GM12878 (cell line): ENCODE measurements around the gene NTF3. TPM values are rescaled to one million over a fixed set of nuclear protein-coding genes. Genes with fewer than 3 reads are reported as not detected.

Source experiments
- ATAC-seq: fragments of 200-7000 bp; cut with Tn5 transposase; 3 replicates; pipeline ENCODE4 v1.9.1; 2020; ENCODE audit warnings: mild to moderate bottlenecking, moderate library complexity
- BruUV-seq: library from RNA; stranded (reverse); fragments of 400-500 nt; replicated peaks from 2 replicates; lab custom pipeline; 2021; lab: Mats Ljungman, UMichigan
- CTCF ChIA-PET: fragments of 300-600 bp; sonication (Branson Sonifier 250); formaldehyde crosslinking; extraction: SDS; loops from one replicate; lab custom pipeline; 2021; ENCODE audit warnings: inconsistent platforms; lab: Yijun Ruan, JAX
- POLR2A ChIA-PET: fragments of 350-600 bp; formaldehyde crosslinking; extraction: SDS; loops from one replicate; lab custom pipeline; 2021; ENCODE audit warnings: inconsistent platforms; lab: Charles Lee
- RAD21 ChIA-PET: fragments of 300-600 bp; sonication (Branson Sonifier 250); formaldehyde crosslinking; loops from one replicate; lab custom pipeline; 2023; ENCODE audit warnings: antibody characterized with exemption; ENCODE audit not compliant: unreplicated experiment; lab: Charles Lee
- SMC1A ChIA-PET: fragments of 300-600 bp; sonication (Branson Sonifier 250); formaldehyde crosslinking; loops from one replicate; lab custom pipeline; 2023; ENCODE audit not compliant: unreplicated experiment, uncharacterized antibody; lab: Charles Lee
- DNase-seq: peaks from one replicate; pipeline ENCODE4 v3.0.0-alpha.2; 2011; ENCODE audit warnings: low read depth, low spot score
- FAIRE-seq: peaks from 3 replicates; lab custom pipeline; 2011; peaks lifted over from hg19 to GRCh38; lab: Jason Lieb, UNC
- H2AFZ ChIP-seq: 2 replicates; pipeline ENCODE4 v1.6.0; 2011; ENCODE audit warnings: low read depth, low read length, control low read depth; ENCODE audit not compliant: control insufficient read depth
- H3K27ac ChIP-seq: 2 replicates; pipeline ENCODE4 v1.5.1; 2011; ENCODE audit warnings: control low read depth; ENCODE audit not compliant: control insufficient read depth, insufficient read depth
- H3K27me3 ChIP-seq, 2 experiments: replicated peaks in 1 of 2; 2 replicates each; pipeline versions ENCODE4 v1.6.0 to v1.6.1; 2011; ENCODE audit warnings: low read length in 1 of 2; ENCODE audit not compliant: control insufficient read depth in 2 of 2, insufficient read depth in 2 of 2
- H3K36me3 ChIP-seq, 2 experiments: 2 replicates each; pipeline ENCODE4 v1.5.1; 2011; ENCODE audit warnings: low read length in 1 of 2; ENCODE audit not compliant: control insufficient read depth in 2 of 2, insufficient read depth in 2 of 2
- H3K4me1 ChIP-seq: 2 replicates; pipeline ENCODE4 v1.6.1; 2011; ENCODE audit warnings: mild to moderate bottlenecking, low read length, moderate library complexity, mixed read lengths; ENCODE audit not compliant: control insufficient read depth, insufficient read depth
- H3K4me2 ChIP-seq: 2 replicates; pipeline ENCODE4 v1.6.0; 2011; ENCODE audit warnings: control low read depth; ENCODE audit not compliant: control insufficient read depth, insufficient read depth
- H3K4me3 ChIP-seq: fragments of 200-600 bp; sonication (generic); 2 replicates; pipeline ENCODE4 v1.5.1; 2016
- H3K79me2 ChIP-seq: 2 replicates; pipeline ENCODE4 v1.6.0; 2011; ENCODE audit warnings: low read length; ENCODE audit not compliant: control insufficient read depth, insufficient read depth
- H3K9ac ChIP-seq: 2 replicates; pipeline ENCODE4 v1.8.0; 2011; ENCODE audit warnings: low read length, control low read depth, mixed read lengths; ENCODE audit not compliant: control insufficient read depth, insufficient read depth
- H3K9me3 ChIP-seq: replicated peaks from 3 replicates; pipeline ENCODE4 v1.5.1; 2011; ENCODE audit warnings: mild to moderate bottlenecking, low read length; ENCODE audit not compliant: control insufficient read depth, insufficient read depth
- H4K20me1 ChIP-seq: 2 replicates; pipeline ENCODE4 v1.6.0; 2011; ENCODE audit not compliant: control insufficient read depth, insufficient read depth
- ASH2L ChIP-seq: fragments of 300-600, 200-600 bp; sonication (generic); IDR thresholded peaks from 2 replicates; pipeline ENCODE4 v1.6.1; 2017; ENCODE audit warnings: low read depth, mild to moderate bottlenecking, borderline replicate concordance
- CHD1 ChIP-seq: IDR thresholded peaks from 2 replicates; pipeline ENCODE4 v1.6.1; 2012; ENCODE audit warnings: low read depth, low read length, improper control_type of control experiment
- EP300 ChIP-seq, 2 experiments: fragments of 150-350 bp in 1 of 2; IDR thresholded peaks; 2 replicates each; pipeline ENCODE4 v1.6.1; 2011 to 2012; ENCODE audit warnings: low read depth in 2 of 2, low read length in 2 of 2, borderline replicate concordance in 1 of 2, improper control_type of control experiment in 1 of 2, inconsistent platforms in 1 of 2; ENCODE audit not compliant: control insufficient read depth in 1 of 2
- ETV6 ChIP-seq, 2 experiments: fragments of 450-650 bp in 1 of 2; IDR thresholded peaks in 1 of 2; conservative IDR thresholded peaks in 1 of 2; 2 replicates each; pipeline ENCODE4 v1.6.1; 2014; ENCODE audit warnings: antibody characterized with exemption in 1 of 2, borderline replicate concordance in 1 of 2, low read depth in 1 of 2, mild to moderate bottlenecking in 1 of 2, moderate library complexity in 1 of 2
- NFYB ChIP-seq: IDR thresholded peaks from 2 replicates; pipeline ENCODE4 v1.6.1; 2011; ENCODE audit warnings: low read depth, mild to moderate bottlenecking, low read length, improper control_type of control experiment, moderate library complexity; ENCODE audit not compliant: insufficient read depth
- NR2C1 ChIP-seq: fragments of 450-650 bp; IDR thresholded peaks from 2 replicates; pipeline ENCODE4 v1.6.1; 2017; ENCODE audit warnings: antibody characterized with exemption, mild to moderate bottlenecking, moderate library complexity
- PAX8 ChIP-seq: fragments of 450-650 bp; IDR thresholded peaks from 2 replicates; pipeline ENCODE4 v1.6.1; 2017; ENCODE audit warnings: mild to moderate bottlenecking, moderate library complexity
- POLR2AphosphoS2 ChIP-seq: IDR thresholded peaks from 2 replicates; pipeline ENCODE4 v1.6.1; 2011; ENCODE audit warnings: low read depth, mild to moderate bottlenecking, low read length, improper control_type of control experiment, moderate library complexity
- RAD21 ChIP-seq: IDR thresholded peaks from 2 replicates; pipeline ENCODE4 v1.6.1; 2011; ENCODE audit warnings: mild to moderate bottlenecking, low read depth, low read length, moderate library complexity; ENCODE audit not compliant: insufficient read depth
- RBBP5 ChIP-seq: fragments of 200-600 bp; sonication (generic); conservative IDR thresholded peaks from 2 replicates; pipeline ENCODE4 v1.6.1; 2016
- SREBF1 ChIP-seq: IDR thresholded peaks from 2 replicates; pipeline ENCODE4 v1.6.1; 2012; ENCODE audit warnings: mild to moderate bottlenecking, low read length
- STAT3 ChIP-seq: IDR thresholded peaks from 2 replicates; pipeline ENCODE4 v1.6.1; 2011; ENCODE audit warnings: low read depth, low read length, improper control_type of control experiment
- TCF12 ChIP-seq: IDR thresholded peaks from 2 replicates; pipeline ENCODE4 v1.6.1; 2011; ENCODE audit warnings: low read depth, mild to moderate bottlenecking, low read length
- WRNIP1 ChIP-seq: IDR thresholded peaks from 2 replicates; pipeline ENCODE4 v1.6.1; 2011; ENCODE audit warnings: low read depth, low read length, improper control_type of control experiment, borderline replicate concordance
- WGBS: methylation state at CpG from one replicate; pipeline ENCODE4 v1.1.6; 2016; ENCODE audit warnings: low lambda C conversion rate; ENCODE audit not compliant: insufficient replicate concordance, insufficient coverage; ENCODE audit errors: missing lambda C conversion rate; 5-methylcytosine and 5-hydroxymethylcytosine counted together
- in situ Hi-C: fragments of 300-500 bp; cut with MboI; formaldehyde crosslinking; loops from 9 replicates; pipeline ENCODE4 v1.14.3; 2018; ENCODE audit warnings: mixed read lengths
- intact Hi-C: fragments of 100-400 bp; cut with micrococcal nuclease; formaldehyde crosslinking; loops from one replicate; pipeline ENCODE4 v1.14.2; 2022; ENCODE audit not compliant: unreplicated experiment
- polyA plus RNA-seq, 11 experiments: library from polyadenylated mRNA; depleted of rRNA in 4 of 11; unstranded in 6 of 11; stranded (reverse) in 5 of 11; fragments of >200 nt; fragmentation: Nextera tagmentation in 4 of 11; fragmentation: Illumina TruSeq in 1 of 11; extraction: Ambion mirVana in 4 of 11; extraction: Trizol in 1 of 11; gene quantifications; 1 replicate in 1 of 11; 2 replicates in 10 of 11; pipeline versions ENCODE4 v1.2.1 to v1.2.3, GENCODE V29; 2011 to 2016; ENCODE audit warnings: inconsistent platforms in 2 of 11, missing spikeins in 2 of 11, low read depth in 1 of 11
- total RNA-seq, 4 experiments: library from RNA; depleted of rRNA in 3 of 4; stranded (reverse); fragments of >200 nt in 3 of 4; fragmentation: Illumina TruSeq in 1 of 4; extraction: Trizol in 1 of 4; gene quantifications; 2 replicates each; pipeline versions ENCODE4 v1.2.1 to v1.2.3, GENCODE V29; 2013 to 2021
- TF ChIP-seq, protein P1 (sequence below): fragments of 150-350 bp; IDR thresholded peaks from 2 replicates; pipeline ENCODE4 v1.6.1; 2016; ENCODE audit warnings: low read depth, low read length
- TF ChIP-seq, protein P2 (sequence below), 3 experiments: IDR thresholded peaks in 2 of 3; conservative IDR thresholded peaks in 1 of 3; 2 replicates each; pipeline ENCODE4 v1.5.1; 2011; ENCODE audit warnings: low read depth in 3 of 3, low read length in 3 of 3, mild to moderate bottlenecking in 3 of 3, control low read depth in 2 of 3, moderate library complexity in 2 of 3, inconsistent platforms in 1 of 3, mixed read lengths in 1 of 3; ENCODE audit not compliant: control insufficient read depth in 2 of 3, insufficient read depth in 1 of 3; ENCODE audit errors: extremely low read depth in 1 of 3

The NTF3 gene
- total and polyA plus RNA-seq, 10 of the 15 experiments (the other 5 are each of a cell fraction or from before 2014, with no cell fraction given), result 0.07 TPM; not detected in 9

DNA sequence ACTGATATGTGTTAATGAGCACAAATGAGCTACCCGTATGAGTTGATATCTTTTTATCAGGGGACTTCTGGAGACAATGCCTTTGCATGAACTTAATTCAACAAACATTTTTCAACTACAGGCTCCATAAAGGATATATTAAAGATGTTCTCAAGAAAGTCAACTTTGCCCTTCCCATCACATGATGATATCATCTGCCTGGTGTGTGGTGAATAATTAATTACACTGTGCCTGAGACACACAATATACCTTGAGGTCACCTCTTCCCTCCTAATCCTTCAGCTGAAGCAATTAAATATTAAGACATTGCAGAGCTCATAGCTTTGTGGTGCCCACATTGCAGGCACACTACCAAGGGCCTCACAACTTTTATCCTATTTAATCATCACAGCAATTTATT lies 22.3 kb upstream of the NTF3 start (continued):
- TF ChIP-seq ASH2L (no peak), ETV6 (conservative IDR thresholded peaks at IDR 0.05 in 1 of 2, IDR thresholded peaks at IDR 0.05 in 1 of 2; ENCODE audit: borderline replicate concordance in 1 of 2, low read depth in 1 of 2) (no peak), RBBP5 (no peak)

DNA sequence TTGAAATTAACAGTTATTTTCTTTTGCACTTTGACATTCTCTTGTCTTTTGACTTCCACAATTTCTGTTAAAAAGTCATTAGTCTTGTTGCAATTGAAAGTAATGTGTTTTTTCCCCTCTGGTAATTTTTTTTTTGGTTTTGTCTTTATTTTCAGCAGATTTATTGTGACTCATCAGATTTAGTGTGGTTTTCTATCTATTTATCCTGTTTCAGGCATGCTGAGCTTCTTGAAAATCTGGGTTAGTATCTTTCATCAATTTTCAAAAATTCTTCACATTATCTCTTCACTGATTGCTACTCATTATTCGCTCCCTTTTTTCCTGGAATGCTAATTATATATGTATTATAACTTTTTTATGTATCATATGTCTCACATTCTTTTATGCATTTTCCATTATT lies 15.3 kb upstream of the NTF3 start:
- ChIA-PET RAD21 (no interaction called here), CTCF (no interaction called here), SMC1A (interaction anchor here (0.6 kb wide), 1 partner anchor 503 kb away, joined by 3 read pairs; no protein-coding TSS in a partner anchor), POLR2A (no interaction called here)
- BruUV-seq, result no TSS peak
- intact Hi-C loops (no loop called here), in situ Hi-C loops (no loop called here)
- H3K9ac ChIP-seq, result no peak overlapping the region
- H3K4me2 ChIP-seq, result no peak overlapping the region
- no peaks in the 10 kb centered on the region for H3K27me3 ChIP-seq
- no peaks in the 10 kb centered on the region for H3K9me3 ChIP-seq
- no peak for DNase-seq
- FAIRE-seq, result no peak
- no peaks in the 10 kb centered on the region for H4K20me1 ChIP-seq
- no peaks in the 10 kb centered on the region for H3K36me3 ChIP-seq
- no peak overlapping the region for H3K4me3 ChIP-seq
- H3K27ac ChIP-seq, result no peak overlapping the region
- H3K79me2 ChIP-seq, result no peaks in the 10 kb centered on the region
- ATAC-seq, result no peak
- no peaks in the 10 kb centered on the region for H3K4me1 ChIP-seq
- WGBS, result 0% methylated on average over 1 of the region's 1 CpG
- H2AFZ ChIP-seq, result no peak overlapping the region
- TF ChIP-seq PAX8 (no peak), NR2C1 (no peak), CHD1 (no peak), TCF12 (no peak), WRNIP1 (no peak), RAD21 (no peak), POLR2AphosphoS2 (no peak), STAT3 (no peak), SREBF1 (no peak), EP300 (IDR thresholded peaks at IDR 0.05; ENCODE audit: borderline replicate concordance in 1 of 2, control insufficient read depth in 1 of 2, low read depth in 2 of 2, low read length in 2 of 2) (no peak), NFYB (no peak)
- TF ChIP-seq, protein P1, sequence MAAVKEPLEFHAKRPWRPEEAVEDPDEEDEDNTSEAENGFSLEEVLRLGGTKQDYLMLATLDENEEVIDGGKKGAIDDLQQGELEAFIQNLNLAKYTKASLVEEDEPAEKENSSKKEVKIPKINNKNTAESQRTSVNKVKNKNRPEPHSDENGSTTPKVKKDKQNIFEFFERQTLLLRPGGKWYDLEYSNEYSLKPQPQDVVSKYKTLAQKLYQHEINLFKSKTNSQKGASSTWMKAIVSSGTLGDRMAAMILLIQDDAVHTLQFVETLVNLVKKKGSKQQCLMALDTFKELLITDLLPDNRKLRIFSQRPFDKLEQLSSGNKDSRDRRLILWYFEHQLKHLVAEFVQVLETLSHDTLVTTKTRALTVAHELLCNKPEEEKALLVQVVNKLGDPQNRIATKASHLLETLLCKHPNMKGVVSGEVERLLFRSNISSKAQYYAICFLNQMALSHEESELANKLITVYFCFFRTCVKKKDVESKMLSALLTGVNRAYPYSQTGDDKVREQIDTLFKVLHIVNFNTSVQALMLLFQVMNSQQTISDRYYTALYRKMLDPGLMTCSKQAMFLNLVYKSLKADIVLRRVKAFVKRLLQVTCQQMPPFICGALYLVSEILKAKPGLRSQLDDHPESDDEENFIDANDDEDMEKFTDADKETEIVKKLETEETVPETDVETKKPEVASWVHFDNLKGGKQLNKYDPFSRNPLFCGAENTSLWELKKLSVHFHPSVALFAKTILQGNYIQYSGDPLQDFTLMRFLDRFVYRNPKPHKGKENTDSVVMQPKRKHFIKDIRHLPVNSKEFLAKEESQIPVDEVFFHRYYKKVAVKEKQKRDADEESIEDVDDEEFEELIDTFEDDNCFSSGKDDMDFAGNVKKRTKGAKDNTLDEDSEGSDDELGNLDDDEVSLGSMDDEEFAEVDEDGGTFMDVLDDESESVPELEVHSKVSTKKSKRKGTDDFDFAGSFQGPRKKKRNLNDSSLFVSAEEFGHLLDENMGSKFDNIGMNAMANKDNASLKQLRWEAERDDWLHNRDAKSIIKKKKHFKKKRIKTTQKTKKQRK, result no peak
- TF ChIP-seq, protein P2, sequence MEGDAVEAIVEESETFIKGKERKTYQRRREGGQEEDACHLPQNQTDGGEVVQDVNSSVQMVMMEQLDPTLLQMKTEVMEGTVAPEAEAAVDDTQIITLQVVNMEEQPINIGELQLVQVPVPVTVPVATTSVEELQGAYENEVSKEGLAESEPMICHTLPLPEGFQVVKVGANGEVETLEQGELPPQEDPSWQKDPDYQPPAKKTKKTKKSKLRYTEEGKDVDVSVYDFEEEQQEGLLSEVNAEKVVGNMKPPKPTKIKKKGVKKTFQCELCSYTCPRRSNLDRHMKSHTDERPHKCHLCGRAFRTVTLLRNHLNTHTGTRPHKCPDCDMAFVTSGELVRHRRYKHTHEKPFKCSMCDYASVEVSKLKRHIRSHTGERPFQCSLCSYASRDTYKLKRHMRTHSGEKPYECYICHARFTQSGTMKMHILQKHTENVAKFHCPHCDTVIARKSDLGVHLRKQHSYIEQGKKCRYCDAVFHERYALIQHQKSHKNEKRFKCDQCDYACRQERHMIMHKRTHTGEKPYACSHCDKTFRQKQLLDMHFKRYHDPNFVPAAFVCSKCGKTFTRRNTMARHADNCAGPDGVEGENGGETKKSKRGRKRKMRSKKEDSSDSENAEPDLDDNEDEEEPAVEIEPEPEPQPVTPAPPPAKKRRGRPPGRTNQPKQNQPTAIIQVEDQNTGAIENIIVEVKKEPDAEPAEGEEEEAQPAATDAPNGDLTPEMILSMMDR (IDR thresholded peaks at IDR 0.05 in 2 of 3, conservative IDR thresholded peaks at IDR 0.05 in 1 of 3; ENCODE audit: control insufficient read depth in 2 of 3, extremely low read depth in 1 of 3, insufficient read depth in 1 of 3, low read depth in 3 of 3, low read length in 3 of 3), result no peak
